Measurements from ENCODE around the gene RAB11FIP5. TPM values are rescaled to one million over a fixed set of nuclear protein-coding genes. Genes with fewer than 3 reads are reported as not detected.
"Not testable (repeated sequence)": the region's sequence is repeated elsewhere in the genome, so short reads cannot be mapped to it uniquely, and the experiment has no call there.

RAB11FIP5 gene
- total RNA-seq, 1 donor from 2014 or later: 13.5 TPM

- peaks cover 2% of the 10 kb centered on the region for H3K9me3 Mint-ChIP-seq (ENCODE audit: unreplicated experiment)
- H3K4me3 Mint-ChIP-seq (ENCODE audit: unreplicated experiment): no peak overlapping the region
- H3K4me1 Mint-ChIP-seq (ENCODE audit: low read depth, unreplicated experiment): peaks cover 8% of the 10 kb centered on the region
- no peak for DNase-seq
- peaks cover 4% of the 10 kb centered on the region for H3K27me3 Mint-ChIP-seq (ENCODE audit: unreplicated experiment)
- H3K27ac Mint-ChIP-seq (ENCODE audit: unreplicated experiment): no peak overlapping the region
- no peak for TF ChIP-seq CTCF (IDR thresholded peaks at IDR 0.05; ENCODE audit: partially characterized antibody, unreplicated experiment)
- H3K36me3 Mint-ChIP-seq (ENCODE audit: unreplicated experiment): no peaks in the 10 kb centered on the region
Observed at GRCh38 chr2:73103018-73103542, 9.7 kb downstream of the RAB11FIP5 start.

DNA sequence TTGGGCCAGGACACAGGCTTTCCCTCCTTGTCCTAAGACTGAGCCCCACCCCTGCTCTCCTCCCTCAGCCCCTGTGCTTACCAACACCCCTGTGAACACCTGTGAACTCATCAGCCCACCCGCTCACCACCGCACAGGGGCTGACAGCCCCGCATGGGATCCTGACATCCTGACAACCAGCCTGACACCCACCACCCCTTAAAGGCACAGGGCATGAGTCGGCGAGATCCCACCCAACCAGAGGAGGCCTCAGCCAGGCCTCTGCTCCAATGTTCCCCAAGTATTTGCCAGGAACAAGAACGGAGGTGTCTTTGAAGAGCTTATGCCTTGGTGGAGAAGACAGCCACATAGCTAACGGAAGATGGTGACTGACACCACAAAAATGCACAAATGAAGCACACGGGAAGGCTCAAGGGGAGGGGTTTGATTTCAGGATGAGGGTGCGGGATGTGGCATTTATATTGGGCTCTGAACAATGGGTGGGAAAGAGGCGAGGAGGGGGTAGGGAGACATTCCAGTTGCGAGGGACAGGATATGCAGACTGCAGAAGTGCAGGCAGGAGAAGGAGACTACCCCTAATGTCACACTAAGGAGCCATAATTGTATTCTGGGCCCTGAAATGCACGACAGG lies 11.0 kb downstream of the RAB11FIP5 start:
- DNase-seq: no peak
- Mint-ChIP-seq H3K4me3 (ENCODE audit: unreplicated experiment) (no peak overlapping the region), H3K27me3 (ENCODE audit: unreplicated experiment) (peaks cover under 1% of the 10 kb centered on the region), H3K4me1 (ENCODE audit: low read depth, unreplicated experiment) (no peaks in the 10 kb centered on the region), H3K36me3 (ENCODE audit: unreplicated experiment) (no peaks in the 10 kb centered on the region), H3K27ac (ENCODE audit: unreplicated experiment) (no peak overlapping the region), H3K9me3 (ENCODE audit: unreplicated experiment) (peaks cover 2% of the 10 kb centered on the region)
- no peak for TF ChIP-seq CTCF (IDR thresholded peaks at IDR 0.05; ENCODE audit: partially characterized antibody, unreplicated experiment)

DNA sequence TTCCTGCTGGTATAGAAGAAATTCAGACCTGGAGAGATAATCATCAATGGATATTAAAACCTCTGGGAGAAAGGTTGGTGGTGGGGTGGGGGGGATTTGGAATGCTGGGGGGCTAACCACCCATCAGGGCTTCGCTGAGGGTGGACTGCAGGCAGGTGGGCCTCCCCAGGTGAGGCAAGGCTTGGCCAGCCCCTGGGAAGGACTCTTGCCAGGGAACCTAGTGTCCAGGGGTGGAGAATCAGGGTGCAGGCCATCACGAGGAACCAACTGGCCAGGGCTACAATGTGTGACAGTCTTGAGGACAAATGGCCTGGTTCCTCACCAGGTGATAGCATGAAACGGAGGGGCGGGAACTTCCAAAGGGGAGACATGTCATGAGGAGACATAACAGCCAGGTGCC lies 11.8 kb downstream of the RAB11FIP5 start:
- Mint-ChIP-seq H3K9me3 (ENCODE audit: unreplicated experiment) (peaks cover 2% of the 10 kb centered on the region), H3K27ac (ENCODE audit: unreplicated experiment) (no peak overlapping the region), H3K27me3 (ENCODE audit: unreplicated experiment) (peaks cover 2% of the 10 kb centered on the region), H3K4me3 (ENCODE audit: unreplicated experiment) (no peak overlapping the region), H3K4me1 (ENCODE audit: low read depth, unreplicated experiment) (no peaks in the 10 kb centered on the region), H3K36me3 (ENCODE audit: unreplicated experiment) (no peaks in the 10 kb centered on the region)
- DNase-seq: no peak
- no peak for TF ChIP-seq CTCF (IDR thresholded peaks at IDR 0.05; ENCODE audit: partially characterized antibody, unreplicated experiment)

- H3K4me1 Mint-ChIP-seq (ENCODE audit: low read depth, unreplicated experiment): no peaks in the 10 kb centered on the region
- no peak for TF ChIP-seq CTCF (IDR thresholded peaks at IDR 0.05; ENCODE audit: partially characterized antibody, unreplicated experiment)
- peaks cover 2% of the 10 kb centered on the region for H3K9me3 Mint-ChIP-seq (ENCODE audit: unreplicated experiment)
- no peak overlapping the region for H3K4me3 Mint-ChIP-seq (ENCODE audit: unreplicated experiment)
- H3K27ac Mint-ChIP-seq (ENCODE audit: unreplicated experiment): no peak overlapping the region
- DNase-seq: no peak
- H3K36me3 Mint-ChIP-seq (ENCODE audit: unreplicated experiment): no peaks in the 10 kb centered on the region
- H3K27me3 Mint-ChIP-seq (ENCODE audit: unreplicated experiment): peaks cover 2% of the 10 kb centered on the region
Observed at GRCh38 chr2:73099486-73099885, 13.3 kb downstream of the RAB11FIP5 start.

DNA sequence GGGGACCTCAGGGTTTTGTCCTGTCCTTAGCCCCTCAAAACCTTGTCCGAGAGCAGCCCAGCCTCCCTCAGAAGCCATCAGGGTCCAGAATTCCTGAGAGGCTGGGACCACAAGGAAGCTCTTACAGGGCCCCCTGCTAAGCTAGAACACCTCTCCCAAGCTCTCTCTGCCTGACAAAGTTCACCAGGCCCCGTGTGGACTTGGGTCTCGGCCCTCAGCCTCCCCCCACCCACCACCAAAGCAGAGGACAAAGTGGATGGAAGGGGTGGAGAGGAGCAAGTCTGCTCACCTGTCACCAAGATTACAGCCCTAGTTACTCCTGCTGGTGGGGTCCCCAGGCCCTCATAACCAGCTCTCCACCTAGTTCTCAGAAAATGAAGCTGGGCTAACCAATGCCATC lies 16.8 kb downstream of the RAB11FIP5 start:
- peaks cover 14% of the 10 kb centered on the region for H3K4me1 Mint-ChIP-seq (ENCODE audit: low read depth, unreplicated experiment)
- H3K27ac Mint-ChIP-seq (ENCODE audit: unreplicated experiment): no peak overlapping the region

DNA sequence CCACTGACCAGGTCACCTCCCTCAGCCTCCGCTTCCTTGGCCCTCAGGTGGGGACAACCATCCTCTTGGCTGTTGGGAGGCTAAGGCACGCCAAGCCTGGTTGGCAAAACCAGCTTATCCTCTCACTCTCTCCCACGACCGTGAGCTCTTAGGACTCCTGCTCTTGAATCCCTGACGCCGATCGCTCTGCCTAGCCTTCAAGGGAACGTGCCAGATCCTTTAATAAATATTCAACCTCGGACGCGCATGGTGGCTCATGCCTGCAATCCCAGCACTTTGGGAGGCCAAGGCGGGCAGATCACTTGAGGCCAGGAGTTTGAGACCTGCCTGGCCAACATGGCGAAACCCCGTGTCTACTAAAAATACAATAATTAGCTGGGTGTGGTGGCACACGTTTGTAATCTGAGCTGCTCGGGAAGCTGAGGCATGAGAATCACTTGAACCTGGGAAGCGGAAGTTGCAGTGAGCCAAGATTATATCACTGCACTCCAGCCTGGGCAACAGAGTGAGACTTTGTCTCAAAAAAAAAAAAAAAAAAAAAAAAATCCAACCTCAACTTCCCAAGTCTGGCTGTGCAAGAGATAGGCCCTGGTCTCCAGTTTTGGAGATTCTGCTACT lies 19.0 kb downstream of the RAB11FIP5 start:
- H3K27me3 Mint-ChIP-seq (ENCODE audit: unreplicated experiment); DNase-seq; H3K4me3 Mint-ChIP-seq (ENCODE audit: unreplicated experiment); H3K36me3 Mint-ChIP-seq (ENCODE audit: unreplicated experiment); H3K27ac Mint-ChIP-seq (ENCODE audit: unreplicated experiment); H3K9me3 Mint-ChIP-seq (ENCODE audit: unreplicated experiment): not testable (repeated sequence)
- peaks cover 14% of the 10 kb centered on the region for H3K4me1 Mint-ChIP-seq (ENCODE audit: low read depth, unreplicated experiment)

More for the DNA sequence above, 16.8 kb downstream of the RAB11FIP5 start:
- H3K9me3 Mint-ChIP-seq (ENCODE audit: unreplicated experiment): no peaks in the 10 kb centered on the region
- peaks cover 4% of the 10 kb centered on the region for H3K27me3 Mint-ChIP-seq (ENCODE audit: unreplicated experiment)
- H3K4me3 Mint-ChIP-seq (ENCODE audit: unreplicated experiment): no peak overlapping the region
- no peak for TF ChIP-seq CTCF (IDR thresholded peaks at IDR 0.05; ENCODE audit: partially characterized antibody, unreplicated experiment)
- DNase-seq: no peak
- no peaks in the 10 kb centered on the region for H3K36me3 Mint-ChIP-seq (ENCODE audit: unreplicated experiment)
